ENCODE results near the gene DDX27. TPM values are rescaled to one million over a fixed set of nuclear protein-coding genes. Genes with fewer than 3 reads are reported as not detected.

Gene DDX27
- total and polyA plus RNA-seq, 2 of the 13 experiments (the other 11 are each of a cell fraction or from before 2014, with no cell fraction given): 42.6 to 72.8 TPM

GRCh38 chr20:49280463-49281058 is 61.3 kb downstream of the DDX27 start (continued):
- TF ChIP-seq IKZF5 (CRISPR knock-in tag; IDR thresholded peaks at IDR 0.05) (no peak), ZBTB14 (CRISPR knock-in tag; IDR thresholded peaks at IDR 0.05) (no peak), SNAPC5 (CRISPR knock-in tag; IDR thresholded peaks at IDR 0.05; ENCODE audit: borderline replicate concordance) (0 out of 2 replicates have a peak, but pooled peaks have one; percentile 9), HBP1 (CRISPR knock-in tag; IDR thresholded peaks at IDR 0.05; ENCODE audit: low read depth) (no peak), ZFP82 (CRISPR knock-in tag; IDR thresholded peaks at IDR 0.05; ENCODE audit: borderline replicate concordance) (no peak), POGZ (CRISPR knock-in tag; IDR thresholded peaks at IDR 0.05) (no peak; the same call in 1 of the 2 replicates), TMF1 (CRISPR knock-in tag; IDR thresholded peaks at IDR 0.05; ENCODE audit: low read depth) (no peak), SMC3 (IDR thresholded peaks at IDR 0.05; ENCODE audit: low read length) (no peak), ATF1 (CRISPR knock-in tag; IDR thresholded peaks at IDR 0.05) (no peak), ZNF10 (CRISPR knock-in tag; IDR thresholded peaks at IDR 0.05; ENCODE audit: borderline replicate concordance, low read depth) (no peak), TBX2 (CRISPR knock-in tag; IDR thresholded peaks at IDR 0.05; ENCODE audit: borderline replicate concordance) (no peak), ZBTB3 (CRISPR knock-in tag; IDR thresholded peaks at IDR 0.05; ENCODE audit: borderline replicate concordance, low read depth) (no peak), ZNF362 (CRISPR knock-in tag; IDR thresholded peaks at IDR 0.05; ENCODE audit: borderline replicate concordance) (no peak), ZNF337 (CRISPR knock-in tag; IDR thresholded peaks at IDR 0.05; ENCODE audit: borderline replicate concordance, low read depth) (peak; percentile 36; the same call in 1 of the 2 replicates), ZNF775 (CRISPR knock-in tag; IDR thresholded peaks at IDR 0.05; ENCODE audit: borderline replicate concordance) (no peak), ATF3 (CRISPR knock-in tag; IDR thresholded peaks at IDR 0.05) (no peak), ZBTB39 (CRISPR knock-in tag; IDR thresholded peaks at IDR 0.05) (no peak), GFI1 (CRISPR knock-in tag; IDR thresholded peaks at IDR 0.05; ENCODE audit: borderline replicate concordance) (no peak; the same call in 1 of the 2 replicates), CSRNP2 (CRISPR knock-in tag; conservative IDR thresholded peaks at IDR 0.05; ENCODE audit: low read depth) (0 out of 2 replicates have a peak, but pooled peaks have one; percentile 5)
